Parathyroid adenoma (tissue), 2 donors: ENCODE measurements around the gene PCNX3.

Experiments
- H2AFZ ChIP-seq: fragments of 300-600 bp; sonication (generic); one replicate; pipeline ENCODE4 v1.7.0; 2017; ENCODE audit warnings: antibody characterized with exemption, mild to moderate bottlenecking
- H3K27ac ChIP-seq: fragments of 300-600 bp; sonication (generic); one replicate; pipeline ENCODE4 v1.7.0; 2017
- H3K27me3 ChIP-seq: fragments of 300-600 bp; sonication (generic); one replicate; pipeline ENCODE4 v1.7.0; 2017; ENCODE audit warnings: low read length; ENCODE audit not compliant: control insufficient read depth, insufficient read depth
- H3K36me3 ChIP-seq: fragments of 300-600 bp; sonication (generic); one replicate; pipeline ENCODE4 v1.7.0; 2017; ENCODE audit warnings: low read length; ENCODE audit not compliant: control insufficient read depth, insufficient read depth
- H3K4me1 ChIP-seq: fragments of 300-600 bp; sonication (generic); one replicate; pipeline ENCODE4 v1.7.0; 2017; ENCODE audit warnings: control low read depth
- H3K4me2 ChIP-seq: fragments of 300-600 bp; sonication (generic); one replicate; pipeline ENCODE4 v1.7.0; 2017; ENCODE audit warnings: low read length
- H3K4me3 ChIP-seq: fragments of 300-600 bp; sonication (generic); one replicate; pipeline ENCODE4 v1.7.0; 2017; ENCODE audit warnings: low read depth, low read length
- H3K79me2 ChIP-seq: fragments of 300-600 bp; sonication (generic); one replicate; pipeline ENCODE4 v1.7.0; 2017; ENCODE audit warnings: control low read depth
- H3K9ac ChIP-seq: fragments of 300-600 bp; sonication (generic); one replicate; pipeline ENCODE4 v1.7.0; 2017; ENCODE audit warnings: mild to moderate bottlenecking
- H3K9me3 ChIP-seq: fragments of 300-600 bp; sonication (generic); one replicate; pipeline ENCODE4 v1.7.0; 2017; ENCODE audit warnings: low read length; ENCODE audit not compliant: control insufficient read depth
- TF ChIP-seq, protein P1 (sequence below): fragments of 300-600 bp; sonication (generic); IDR thresholded peaks from one replicate; pipeline ENCODE4 v1.7.0; 2017; ENCODE audit warnings: antibody characterized with exemption, mild to moderate bottlenecking
- donor health status: primary hyperparathyroidism.

PCNX3 gene

GRCh38 chr11:65641297-65642013, 25.9 kb downstream of the PCNX3 start:
- H3K27ac ChIP-seq: peak overlapping the region; percentile 60
- no peaks in the 10 kb centered on the region for H3K79me2 ChIP-seq
- H3K27me3 ChIP-seq: no peaks in the 10 kb centered on the region
- TF ChIP-seq, protein P1, sequence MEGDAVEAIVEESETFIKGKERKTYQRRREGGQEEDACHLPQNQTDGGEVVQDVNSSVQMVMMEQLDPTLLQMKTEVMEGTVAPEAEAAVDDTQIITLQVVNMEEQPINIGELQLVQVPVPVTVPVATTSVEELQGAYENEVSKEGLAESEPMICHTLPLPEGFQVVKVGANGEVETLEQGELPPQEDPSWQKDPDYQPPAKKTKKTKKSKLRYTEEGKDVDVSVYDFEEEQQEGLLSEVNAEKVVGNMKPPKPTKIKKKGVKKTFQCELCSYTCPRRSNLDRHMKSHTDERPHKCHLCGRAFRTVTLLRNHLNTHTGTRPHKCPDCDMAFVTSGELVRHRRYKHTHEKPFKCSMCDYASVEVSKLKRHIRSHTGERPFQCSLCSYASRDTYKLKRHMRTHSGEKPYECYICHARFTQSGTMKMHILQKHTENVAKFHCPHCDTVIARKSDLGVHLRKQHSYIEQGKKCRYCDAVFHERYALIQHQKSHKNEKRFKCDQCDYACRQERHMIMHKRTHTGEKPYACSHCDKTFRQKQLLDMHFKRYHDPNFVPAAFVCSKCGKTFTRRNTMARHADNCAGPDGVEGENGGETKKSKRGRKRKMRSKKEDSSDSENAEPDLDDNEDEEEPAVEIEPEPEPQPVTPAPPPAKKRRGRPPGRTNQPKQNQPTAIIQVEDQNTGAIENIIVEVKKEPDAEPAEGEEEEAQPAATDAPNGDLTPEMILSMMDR: no peak
- H3K36me3 ChIP-seq: no peaks in the 10 kb centered on the region
- H3K4me2 ChIP-seq: no peak overlapping the region
- H3K9ac ChIP-seq: no peak overlapping the region
- H2AFZ ChIP-seq: no peak overlapping the region
- no peaks in the 10 kb centered on the region for H3K4me1 ChIP-seq
- H3K4me3 ChIP-seq: no peak overlapping the region
- H3K9me3 ChIP-seq: no peaks in the 10 kb centered on the region

- TF ChIP-seq, protein P1: no peak
- Histone ChIP-seq H3K79me2 (no peaks in the 10 kb centered on the region), H3K4me2 (no peak overlapping the region), H3K4me3 (no peak overlapping the region), H3K27me3 (no peaks in the 10 kb centered on the region), H3K9ac (no peak overlapping the region), H3K4me1 (no peaks in the 10 kb centered on the region), H3K36me3 (no peaks in the 10 kb centered on the region), H3K9me3 (no peaks in the 10 kb centered on the region), H3K27ac (no peak overlapping the region), H2AFZ (no peak overlapping the region)
Measured at GRCh38 chr11:65642014-65642671, 26.6 kb downstream of the PCNX3 start.

- no peaks in the 10 kb centered on the region for H3K27me3 ChIP-seq
- H3K79me2 ChIP-seq: no peaks in the 10 kb centered on the region
- TF ChIP-seq, protein P1: no peak
- no peak overlapping the region for H3K27ac ChIP-seq
- no peak overlapping the region for H3K4me2 ChIP-seq
- H3K9ac ChIP-seq: no peak overlapping the region
- H3K36me3 ChIP-seq: no peaks in the 10 kb centered on the region
- H3K4me3 ChIP-seq: no peak overlapping the region
- H3K4me1 ChIP-seq: no peaks in the 10 kb centered on the region
- no peak overlapping the region for H2AFZ ChIP-seq
- H3K9me3 ChIP-seq: no peaks in the 10 kb centered on the region
Measured at GRCh38 chr11:65643971-65644370, 28.4 kb downstream of the PCNX3 start.

- no peaks in the 10 kb centered on the region for H3K4me1 ChIP-seq
- H3K9ac ChIP-seq: no peak overlapping the region
- H3K4me2 ChIP-seq: no peak overlapping the region
- H3K4me3 ChIP-seq: no peak overlapping the region
- H3K36me3 ChIP-seq: no peaks in the 10 kb centered on the region
- H3K27ac ChIP-seq: no peak overlapping the region
- TF ChIP-seq, protein P1: no peak
- H3K27me3 ChIP-seq: no peaks in the 10 kb centered on the region
- no peaks in the 10 kb centered on the region for H3K79me2 ChIP-seq
- H2AFZ ChIP-seq: no peak overlapping the region
- no peaks in the 10 kb centered on the region for H3K9me3 ChIP-seq
Measured at GRCh38 chr11:65644837-65645236, 29.3 kb downstream of the PCNX3 start.
